ENCODE data around the gene SBF2.
A peak's percentile ranks its signal among the peaks of the same experiment; 100 is the strongest.

Gene SBF2

DNA sequence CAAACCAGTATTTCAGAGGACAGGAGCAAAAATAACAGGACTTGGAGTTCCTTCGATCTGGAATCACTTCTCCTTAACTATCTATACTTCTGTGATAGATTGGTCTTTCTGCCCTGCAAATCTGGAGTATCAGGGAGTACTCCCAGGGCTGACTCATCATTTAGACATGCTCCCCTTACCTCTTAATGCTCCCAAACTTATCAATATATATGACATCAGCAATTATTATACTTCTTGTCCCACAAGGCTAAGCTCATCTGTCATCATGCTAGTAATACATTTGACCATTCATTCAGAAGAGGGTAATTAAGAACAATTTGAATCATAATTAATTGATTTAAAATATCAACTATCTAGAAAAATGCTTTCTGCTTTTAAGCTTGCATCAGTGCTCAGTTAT, 466.3 kb downstream of the SBF2 start:
- Histone ChIP-seq H3K4me1 (ENCODE audit: control insufficient read depth, low read depth, low read length) (no peaks in the 10 kb centered on the region), H3K27me3 (ENCODE audit: insufficient read depth, low read length, poor library complexity) (no peaks in the 10 kb centered on the region), H2BK120ac (ENCODE audit: low read depth, low read length) (no peak overlapping the region), H3K79me1 (ENCODE audit: low read length) (no peaks in the 10 kb centered on the region), H3K9ac (ENCODE audit: low read length) (no peak overlapping the region), H4K8ac (ENCODE audit: low read depth, low read length) (peak overlapping the region; percentile 56), H3K27ac (ENCODE audit: low read depth, low read length) (no peak overlapping the region), H2AK5ac (ENCODE audit: low read length) (no peak overlapping the region), H3K23ac (ENCODE audit: low read length) (no peak overlapping the region), H4K5ac (ENCODE audit: low read length) (no peak overlapping the region), H3K4me2 (ENCODE audit: low read length) (no peak overlapping the region), H3K79me2 (ENCODE audit: control insufficient read depth, insufficient read depth, low read length) (no peaks in the 10 kb centered on the region), H3K36me3 (ENCODE audit: control insufficient read depth, insufficient read depth, low read length) (no peaks in the 10 kb centered on the region), H3K4me3 (ENCODE audit: low read length) (no peak overlapping the region), H2BK15ac (replicated peaks; ENCODE audit: low read depth) (no peak overlapping the region), H3K18ac (ENCODE audit: low read length) (no peak overlapping the region), H2BK5ac (ENCODE audit: low read length) (no peak overlapping the region), H3K4ac (ENCODE audit: low read depth, low read length) (no peak overlapping the region), H3K56ac (ENCODE audit: low read length) (no peak overlapping the region)
- DNase-seq: no peak
- WGBS (ENCODE audit: extremely low coverage, insufficient coverage, low lambda C conversion rate): no CpG with 5 or more reads among the region's 1 CpG

DNA sequence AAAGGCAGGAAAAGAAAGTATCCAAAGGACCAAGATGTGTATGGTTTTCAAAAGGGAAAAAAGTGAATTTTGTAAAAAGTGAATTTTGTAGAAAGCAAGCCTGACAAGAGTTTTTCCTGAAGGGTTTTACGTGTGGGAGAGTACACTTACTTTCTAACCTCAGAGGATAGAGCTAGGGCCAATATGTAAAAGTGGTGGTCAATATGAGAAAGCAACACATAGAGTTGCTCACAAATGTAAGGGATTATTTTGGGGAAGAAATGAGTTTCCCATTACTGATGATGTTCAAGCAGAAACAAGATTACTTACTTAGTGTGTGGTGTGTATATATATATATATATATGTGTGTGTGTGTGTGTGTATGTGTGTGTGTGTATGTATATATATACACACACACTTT, 467.6 kb downstream of the SBF2 start:
- Histone ChIP-seq H3K23ac (ENCODE audit: low read length) (no peak overlapping the region), H2BK120ac (ENCODE audit: low read depth, low read length) (no peak overlapping the region), H4K5ac (ENCODE audit: low read length) (no peak overlapping the region), H3K79me2 (ENCODE audit: control insufficient read depth, insufficient read depth, low read length) (no peaks in the 10 kb centered on the region), H3K4me3 (ENCODE audit: low read length) (no peak overlapping the region), H3K79me1 (ENCODE audit: low read length) (no peaks in the 10 kb centered on the region), H3K27me3 (ENCODE audit: insufficient read depth, low read length, poor library complexity) (no peaks in the 10 kb centered on the region), H2AK5ac (ENCODE audit: low read length) (no peak overlapping the region), H3K9ac (ENCODE audit: low read length) (no peak overlapping the region), H4K8ac (ENCODE audit: low read depth, low read length) (no peak overlapping the region), H2BK15ac (replicated peaks; ENCODE audit: low read depth) (no peak overlapping the region), H3K4ac (ENCODE audit: low read depth, low read length) (no peak overlapping the region), H3K4me1 (ENCODE audit: control insufficient read depth, low read depth, low read length) (peaks cover 2% of the 10 kb centered on the region), H3K56ac (ENCODE audit: low read length) (no peak overlapping the region), H3K4me2 (ENCODE audit: low read length) (no peak overlapping the region), H3K36me3 (ENCODE audit: control insufficient read depth, insufficient read depth, low read length) (no peaks in the 10 kb centered on the region), H3K18ac (ENCODE audit: low read length) (peak overlapping the region; percentile 60), H3K27ac (ENCODE audit: low read depth, low read length) (no peak overlapping the region), H2BK5ac (ENCODE audit: low read length) (no peak overlapping the region)
- DNase-seq: no peak
- WGBS (ENCODE audit: extremely low coverage, insufficient coverage, low lambda C conversion rate): no CpG with 5 or more reads among the region's 1 CpG

DNA sequence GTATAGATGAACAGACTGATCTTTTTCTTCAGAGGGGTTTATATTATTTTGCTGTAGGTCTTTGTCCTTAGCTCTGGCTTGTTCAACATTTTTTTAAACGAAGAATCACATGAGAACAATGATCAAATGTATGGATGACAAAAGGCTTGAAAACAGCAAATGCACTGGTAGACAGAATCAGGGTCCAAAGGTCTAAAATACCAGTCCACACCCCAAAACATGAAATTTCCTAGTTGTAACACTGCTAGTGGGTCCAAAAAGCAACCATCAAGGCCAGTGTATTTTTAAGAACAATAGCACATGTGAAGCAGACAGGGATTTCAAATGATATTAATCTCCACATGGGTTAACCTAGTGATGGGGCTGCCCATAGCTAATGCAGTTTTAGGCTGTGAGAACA, 468.1 kb downstream of the SBF2 start:
- no peak overlapping the region for H4K5ac ChIP-seq (ENCODE audit: low read length)

DNA sequence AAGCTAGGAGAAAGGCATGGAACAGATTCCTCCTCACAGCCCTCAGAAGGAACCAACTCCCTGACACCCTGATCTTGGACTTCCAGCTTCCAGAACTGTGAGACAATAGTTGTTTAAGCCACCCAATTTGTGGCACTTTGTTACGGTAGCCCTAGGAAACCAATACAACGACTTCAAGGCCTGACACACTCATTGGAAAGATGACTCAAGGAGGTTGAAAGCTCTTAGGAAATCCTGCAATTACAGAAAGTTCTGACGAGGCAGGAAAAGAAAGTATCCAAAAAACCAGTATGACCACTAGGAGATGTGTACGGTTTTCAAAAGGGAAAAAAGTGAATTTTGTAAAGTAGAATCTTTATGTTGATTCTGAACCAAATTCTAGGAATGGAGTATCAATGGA, 468.7 kb downstream of the SBF2 start:
- no peak overlapping the region for H2BK15ac ChIP-seq (replicated peaks; ENCODE audit: low read depth)
- no peak overlapping the region for H3K4me2 ChIP-seq (ENCODE audit: low read length)
- no peak for DNase-seq
- no peak overlapping the region for H3K23ac ChIP-seq (ENCODE audit: low read length)
- no peak overlapping the region for H3K27ac ChIP-seq (ENCODE audit: low read depth, low read length)
- H3K56ac ChIP-seq (ENCODE audit: low read length): no peak overlapping the region
- no peak overlapping the region for H2BK5ac ChIP-seq (ENCODE audit: low read length)
- H4K5ac ChIP-seq (ENCODE audit: low read length): no peak overlapping the region
- no peak overlapping the region for H4K8ac ChIP-seq (ENCODE audit: low read depth, low read length)
- H3K9ac ChIP-seq (ENCODE audit: low read length): no peak overlapping the region
- H2BK120ac ChIP-seq (ENCODE audit: low read depth, low read length): peak overlapping the region; percentile 49
- peak overlapping the region; percentile 8 for H2AK5ac ChIP-seq (ENCODE audit: low read length)
- no peaks in the 10 kb centered on the region for H3K79me2 ChIP-seq (ENCODE audit: control insufficient read depth, insufficient read depth, low read length)
- H3K79me1 ChIP-seq (ENCODE audit: low read length): no peaks in the 10 kb centered on the region
- H3K27me3 ChIP-seq (ENCODE audit: insufficient read depth, low read length, poor library complexity): no peaks in the 10 kb centered on the region
- no CpG with 5 or more reads among the region's 4 CpGs for WGBS (ENCODE audit: extremely low coverage, insufficient coverage, low lambda C conversion rate)
- peak overlapping the region; percentile 86 for H3K18ac ChIP-seq (ENCODE audit: low read length)
- H3K4me1 ChIP-seq (ENCODE audit: control insufficient read depth, low read depth, low read length): peaks cover 5% of the 10 kb centered on the region
- H3K4ac ChIP-seq (ENCODE audit: low read depth, low read length): no peak overlapping the region
- H3K4me3 ChIP-seq (ENCODE audit: low read length): no peak overlapping the region
- no peaks in the 10 kb centered on the region for H3K36me3 ChIP-seq (ENCODE audit: control insufficient read depth, insufficient read depth, low read length)

More for the DNA sequence above, 468.1 kb downstream of the SBF2 start:
- peak overlapping the region; percentile 92 for H2BK15ac ChIP-seq (replicated peaks; ENCODE audit: low read depth)
- H3K79me1 ChIP-seq (ENCODE audit: low read length): no peaks in the 10 kb centered on the region
- H3K4ac ChIP-seq (ENCODE audit: low read depth, low read length): no peak overlapping the region
- H3K4me1 ChIP-seq (ENCODE audit: control insufficient read depth, low read depth, low read length): peaks cover 2% of the 10 kb centered on the region
- H3K4me2 ChIP-seq (ENCODE audit: low read length): no peak overlapping the region
- H3K23ac ChIP-seq (ENCODE audit: low read length): no peak overlapping the region
- no peak overlapping the region for H3K9ac ChIP-seq (ENCODE audit: low read length)
- H3K79me2 ChIP-seq (ENCODE audit: control insufficient read depth, insufficient read depth, low read length): no peaks in the 10 kb centered on the region
- H4K8ac ChIP-seq (ENCODE audit: low read depth, low read length): no peak overlapping the region
- no peak overlapping the region for H2BK120ac ChIP-seq (ENCODE audit: low read depth, low read length)
- no peaks in the 10 kb centered on the region for H3K36me3 ChIP-seq (ENCODE audit: control insufficient read depth, insufficient read depth, low read length)
- no peak for DNase-seq
- H3K27me3 ChIP-seq (ENCODE audit: insufficient read depth, low read length, poor library complexity): no peaks in the 10 kb centered on the region
- no peak overlapping the region for H3K56ac ChIP-seq (ENCODE audit: low read length)
- no peak overlapping the region for H3K4me3 ChIP-seq (ENCODE audit: low read length)
- H2BK5ac ChIP-seq (ENCODE audit: low read length): no peak overlapping the region
- H2AK5ac ChIP-seq (ENCODE audit: low read length): no peak overlapping the region
- no CpG with 5 or more reads among the region's 1 CpG for WGBS (ENCODE audit: extremely low coverage, insufficient coverage, low lambda C conversion rate)
- H3K27ac ChIP-seq (ENCODE audit: low read depth, low read length): no peak overlapping the region
- peak overlapping the region; percentile 60 for H3K18ac ChIP-seq (ENCODE audit: low read length)

DNA sequence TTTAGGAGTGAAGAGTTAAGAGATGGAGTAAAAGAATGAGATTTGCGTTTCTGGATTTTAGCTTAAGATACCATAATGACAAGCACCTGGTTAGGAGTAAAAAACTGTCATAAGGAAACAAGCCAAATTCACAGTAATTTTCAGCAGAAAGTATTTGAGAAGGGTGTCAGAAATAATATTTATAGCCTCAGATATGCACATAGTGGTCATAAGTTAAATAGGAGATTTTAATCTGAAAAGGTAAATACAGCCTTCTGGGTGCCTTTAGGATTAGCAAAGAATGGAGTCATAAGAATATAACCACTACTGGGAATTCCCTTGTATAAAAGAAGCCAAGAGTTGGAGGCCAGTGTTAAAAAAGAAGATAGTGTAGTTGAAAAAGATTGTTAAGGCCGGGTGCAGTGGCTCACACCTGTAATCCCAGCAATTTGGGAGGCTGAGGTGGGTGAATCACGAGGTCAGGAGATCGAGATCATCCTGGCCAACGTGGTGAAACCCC, 470.1 kb downstream of the SBF2 start:
- Histone ChIP-seq H3K27me3 (ENCODE audit: insufficient read depth, low read length, poor library complexity) (no peaks in the 10 kb centered on the region), H2BK120ac (ENCODE audit: low read depth, low read length) (no peak overlapping the region), H3K18ac (ENCODE audit: low read length) (peak overlapping the region; percentile 2), H3K27ac (ENCODE audit: low read depth, low read length) (no peak overlapping the region), H3K56ac (ENCODE audit: low read length) (no peak overlapping the region), H4K8ac (ENCODE audit: low read depth, low read length) (no peak overlapping the region), H3K9ac (ENCODE audit: low read length) (no peak overlapping the region), H3K79me2 (ENCODE audit: control insufficient read depth, insufficient read depth, low read length) (no peaks in the 10 kb centered on the region), H3K4ac (ENCODE audit: low read depth, low read length) (no peak overlapping the region), H3K36me3 (ENCODE audit: control insufficient read depth, insufficient read depth, low read length) (no peaks in the 10 kb centered on the region), H3K4me3 (ENCODE audit: low read length) (no peak overlapping the region), H3K79me1 (ENCODE audit: low read length) (no peaks in the 10 kb centered on the region), H3K4me2 (ENCODE audit: low read length) (no peak overlapping the region), H3K4me1 (ENCODE audit: control insufficient read depth, low read depth, low read length) (peaks cover 8% of the 10 kb centered on the region), H3K23ac (ENCODE audit: low read length) (no peak overlapping the region), H2AK5ac (ENCODE audit: low read length) (no peak overlapping the region), H2BK5ac (ENCODE audit: low read length) (no peak overlapping the region), H4K5ac (ENCODE audit: low read length) (no peak overlapping the region), H2BK15ac (replicated peaks; ENCODE audit: low read depth) (no peak overlapping the region)
- WGBS (ENCODE audit: extremely low coverage, insufficient coverage, low lambda C conversion rate): no CpG with 5 or more reads among the region's 5 CpGs
- DNase-seq: no peak

DNA sequence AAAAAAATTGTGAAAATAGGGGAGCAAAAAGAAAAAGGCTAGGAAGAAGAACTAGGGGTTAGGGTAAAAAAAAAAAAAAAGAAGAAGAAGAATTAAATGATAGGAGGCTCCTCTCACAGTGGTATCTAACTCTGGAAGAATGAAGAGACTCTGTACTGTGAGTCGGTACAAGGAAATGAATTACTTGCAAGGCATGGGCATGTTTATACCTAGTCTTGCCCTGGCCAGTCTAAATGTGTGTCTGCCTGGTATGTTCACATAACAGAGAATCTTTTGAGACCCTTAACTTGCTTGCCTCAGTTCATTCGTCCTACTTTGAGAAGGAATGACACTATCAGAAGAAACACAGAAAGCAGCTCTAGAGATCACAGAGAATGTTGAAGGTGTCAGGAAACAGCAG, 470.6 kb downstream of the SBF2 start:
- no peak overlapping the region for H2BK120ac ChIP-seq (ENCODE audit: low read depth, low read length)
- H3K18ac ChIP-seq (ENCODE audit: low read length): peak overlapping the region; percentile 2
- no peak overlapping the region for H2BK15ac ChIP-seq (replicated peaks; ENCODE audit: low read depth)
- WGBS (ENCODE audit: extremely low coverage, insufficient coverage, low lambda C conversion rate): no CpG with 5 or more reads among the region's 2 CpGs
- H3K27me3 ChIP-seq (ENCODE audit: insufficient read depth, low read length, poor library complexity): no peaks in the 10 kb centered on the region
- H3K79me1 ChIP-seq (ENCODE audit: low read length): no peaks in the 10 kb centered on the region
- no peak overlapping the region for H2AK5ac ChIP-seq (ENCODE audit: low read length)
- H4K8ac ChIP-seq (ENCODE audit: low read depth, low read length): no peak overlapping the region
- no peak overlapping the region for H3K9ac ChIP-seq (ENCODE audit: low read length)
- no peak overlapping the region for H2BK5ac ChIP-seq (ENCODE audit: low read length)
- H3K56ac ChIP-seq (ENCODE audit: low read length): no peak overlapping the region
- H4K5ac ChIP-seq (ENCODE audit: low read length): no peak overlapping the region
- H3K79me2 ChIP-seq (ENCODE audit: control insufficient read depth, insufficient read depth, low read length): no peaks in the 10 kb centered on the region
- no peak for DNase-seq
- H3K4me2 ChIP-seq (ENCODE audit: low read length): no peak overlapping the region
- H3K4me3 ChIP-seq (ENCODE audit: low read length): no peak overlapping the region
- peak overlapping the region; percentile 12 for H3K4ac ChIP-seq (ENCODE audit: low read depth, low read length)
- no peak overlapping the region for H3K23ac ChIP-seq (ENCODE audit: low read length)
- H3K4me1 ChIP-seq (ENCODE audit: control insufficient read depth, low read depth, low read length): peaks cover 8% of the 10 kb centered on the region
- no peaks in the 10 kb centered on the region for H3K36me3 ChIP-seq (ENCODE audit: control insufficient read depth, insufficient read depth, low read length)
- H3K27ac ChIP-seq (ENCODE audit: low read depth, low read length): no peak overlapping the region
